ENCODE data around the gene ACIN1.

The ACIN1 gene

GRCh38 chr14:23105348-23105824, 10.4 kb upstream of the ACIN1 start:
- DNase-seq: no peak

- DNase-seq: no peak
Measured at GRCh38 chr14:23104591-23105347, 9.8 kb upstream of the ACIN1 start, which contains the start of gene CIROP. Gene CIROP (minus strand): TSS chr14:23104989. CDS start chr14:23104920, 69 bp downstream.

GRCh38 chr14:23104070-23104590, 9.2 kb upstream of the ACIN1 start:
- DNase-seq: no peak

GRCh38 chr14:23103581-23103980, 8.6 kb upstream of the ACIN1 start:
- no peak for DNase-seq

- DNase-seq: no peak
Measured at GRCh38 chr14:23102801-23103200, 7.9 kb upstream of the ACIN1 start.

GRCh38 chr14:23101986-23102625, 7.2 kb upstream of the ACIN1 start:
- no peak for DNase-seq

- no peak for DNase-seq
Measured at GRCh38 chr14:23101213-23101970, 6.5 kb upstream of the ACIN1 start.

GRCh38 chr14:23099212-23099861, 4.4 kb upstream of the ACIN1 start:
- DNase-seq: no peak

GRCh38 chr14:23097786-23098185, 2.9 kb upstream of the ACIN1 start:
- DNase-seq: no peak

GRCh38 chr14:23095196-23096108, 516 bp upstream of the ACIN1 start, which contains the start of gene C14orf119:
Gene C14orf119 (plus strand): TSS chr14:23095505. CDS start chr14:23097659, 2,154 bp downstream.
- DNase-seq: peak; percentile 100

- DNase-seq: no peak
Measured at GRCh38 chr14:23093991-23094665, 808 bp downstream of the ACIN1 start.

- DNase-seq: no peak
Measured at GRCh38 chr14:23093526-23093925, 1.4 kb downstream of the ACIN1 start.

GRCh38 chr14:23093104-23093503, 1.8 kb downstream of the ACIN1 start:
- DNase-seq: no peak

- no peak for DNase-seq
Measured at GRCh38 chr14:23091294-23092225, 3.4 kb downstream of the ACIN1 start.

- DNase-seq: no peak
Measured at GRCh38 chr14:23090254-23090636, 4.7 kb downstream of the ACIN1 start.

GRCh38 chr14:23089498-23090253, 5.3 kb downstream of the ACIN1 start:
- DNase-seq: no peak

- DNase-seq: no peak
Measured at GRCh38 chr14:23086565-23086964, 8.4 kb downstream of the ACIN1 start.

- DNase-seq: peak; percentile 83
Measured at GRCh38 chr14:23085458-23085857, 9.5 kb downstream of the ACIN1 start.

- no peak for DNase-seq
Measured at GRCh38 chr14:23080474-23080873, 14.5 kb downstream of the ACIN1 start.

Measured in suppressor macrophage treated with lipopolysaccharide for 4 hours (primary cell).